GM18511 (cell line): ENCODE measurements around the gene MTX3.

Source experiments
- ATAC-seq: cut with Tn5 transposase; IDR thresholded peaks from one replicate; pipeline ENCODE4 v1.9.1; 2021; ENCODE audit warnings: mild to moderate bottlenecking, moderate library complexity; ENCODE audit not compliant: unreplicated experiment

MTX3 gene

GRCh38 chr5:79984363-79984762, 6.7 kb downstream of the MTX3 start:
- ATAC-seq: no peak

GRCh38 chr5:79983618-79984017, 7.4 kb downstream of the MTX3 start:
- ATAC-seq: no peak

GRCh38 chr5:79982136-79982535, 8.9 kb downstream of the MTX3 start:
- ATAC-seq: no peak

- ATAC-seq: no peak
These were observed 14.1 kb downstream of the MTX3 start for GRCh38 chr5:79976759-79977515.

- no peak for ATAC-seq
These were observed 15.6 kb downstream of the MTX3 start for GRCh38 chr5:79975422-79975821.

GRCh38 chr5:79974886-79975285, 16.2 kb downstream of the MTX3 start:
- no peak for ATAC-seq

GRCh38 chr5:79973996-79974395, 17.1 kb downstream of the MTX3 start:
- ATAC-seq: no peak

- no peak for ATAC-seq
These were observed 17.6 kb downstream of the MTX3 start for GRCh38 chr5:79973511-79973910.

- no peak for ATAC-seq
These were observed 19.9 kb downstream of the MTX3 start for GRCh38 chr5:79971156-79971555.

GRCh38 chr5:79966448-79966847, 24.6 kb downstream of the MTX3 start:
- ATAC-seq: no peak

- ATAC-seq: no peak
These were observed 26.9 kb downstream of the MTX3 start for GRCh38 chr5:79964136-79964535.

GRCh38 chr5:79963261-79964061, 27.6 kb downstream of the MTX3 start:
- no peak for ATAC-seq

GRCh38 chr5:79962575-79963222, 28.4 kb downstream of the MTX3 start:
- ATAC-seq: no peak

GRCh38 chr5:79961716-79962574, 29.1 kb downstream of the MTX3 start:
- ATAC-seq: no peak

- ATAC-seq: no peak
These were observed 31.7 kb downstream of the MTX3 start for GRCh38 chr5:79959407-79959806.

GRCh38 chr5:79955941-79956670, 35.0 kb downstream of the MTX3 start:
- ATAC-seq: no peak

GRCh38 chr5:79955356-79955895, 35.6 kb downstream of the MTX3 start:
- ATAC-seq: no peak

- no peak for ATAC-seq
These were observed 36.4 kb downstream of the MTX3 start for GRCh38 chr5:79954620-79955019.

- ATAC-seq: no peak
These were observed 43.5 kb downstream of the MTX3 start for GRCh38 chr5:79947567-79947966.

GRCh38 chr5:79938468-79938867, 52.6 kb downstream of the MTX3 start:
- no peak for ATAC-seq
